ENCODE measurements around the gene HLCS.

GRCh38 chr21:36701756-36702621 lies 264.5 kb downstream of the HLCS start:
- TF ChIP-seq CTCF (conservative IDR thresholded peaks at IDR 0.05 in 1 of 2, IDR thresholded peaks at IDR 0.05 in 1 of 2; ENCODE audit: low read depth in 1 of 2, low read length in 2 of 2) = no peak
- TF ChIP-seq EZH2 (IDR thresholded peaks at IDR 0.05; ENCODE audit: low read length, missing control alignments) = peak; percentile 70
